GM12878 (cell line): ENCODE results near the gene LCT. TPM values are rescaled to one million over a fixed set of nuclear protein-coding genes. Genes with fewer than 3 reads are reported as not detected.

ENCODE experiments used
- ATAC-seq: fragments of 200-7000 bp; cut with Tn5 transposase; 3 replicates; pipeline ENCODE4 v1.9.1; 2020; ENCODE audit warnings: mild to moderate bottlenecking, moderate library complexity
- BruUV-seq: library from RNA; stranded (reverse); fragments of 400-500 nt; replicated peaks from 2 replicates; lab custom pipeline; 2021; lab: Mats Ljungman, UMichigan
- CTCF ChIA-PET: fragments of 300-600 bp; sonication (Branson Sonifier 250); formaldehyde crosslinking; extraction: SDS; loops from one replicate; lab custom pipeline; 2021; ENCODE audit warnings: inconsistent platforms; lab: Yijun Ruan, JAX
- POLR2A ChIA-PET: fragments of 350-600 bp; formaldehyde crosslinking; extraction: SDS; loops from one replicate; lab custom pipeline; 2021; ENCODE audit warnings: inconsistent platforms; lab: Charles Lee
- RAD21 ChIA-PET: fragments of 300-600 bp; sonication (Branson Sonifier 250); formaldehyde crosslinking; loops from one replicate; lab custom pipeline; 2023; ENCODE audit warnings: antibody characterized with exemption; ENCODE audit not compliant: unreplicated experiment; lab: Charles Lee
- SMC1A ChIA-PET: fragments of 300-600 bp; sonication (Branson Sonifier 250); formaldehyde crosslinking; loops from one replicate; lab custom pipeline; 2023; ENCODE audit not compliant: unreplicated experiment, uncharacterized antibody; lab: Charles Lee
- DNase-seq: peaks from one replicate; pipeline ENCODE4 v3.0.0-alpha.2; 2011; ENCODE audit warnings: low read depth, low spot score
- FAIRE-seq: peaks from 3 replicates; lab custom pipeline; 2011; peaks lifted over from hg19 to GRCh38; lab: Jason Lieb, UNC
- H2AFZ ChIP-seq: 2 replicates; pipeline ENCODE4 v1.6.0; 2011; ENCODE audit warnings: low read depth, low read length, control low read depth; ENCODE audit not compliant: control insufficient read depth
- H3K27ac ChIP-seq: 2 replicates; pipeline ENCODE4 v1.5.1; 2011; ENCODE audit warnings: control low read depth; ENCODE audit not compliant: control insufficient read depth, insufficient read depth
- H3K27me3 ChIP-seq, 2 experiments: replicated peaks in 1 of 2; 2 replicates each; pipeline versions ENCODE4 v1.6.0 to v1.6.1; 2011; ENCODE audit warnings: low read length in 1 of 2; ENCODE audit not compliant: control insufficient read depth in 2 of 2, insufficient read depth in 2 of 2
- H3K36me3 ChIP-seq, 2 experiments: 2 replicates each; pipeline ENCODE4 v1.5.1; 2011; ENCODE audit warnings: low read length in 1 of 2; ENCODE audit not compliant: control insufficient read depth in 2 of 2, insufficient read depth in 2 of 2
- H3K4me1 ChIP-seq: 2 replicates; pipeline ENCODE4 v1.6.1; 2011; ENCODE audit warnings: mild to moderate bottlenecking, low read length, moderate library complexity, mixed read lengths; ENCODE audit not compliant: control insufficient read depth, insufficient read depth
- H3K4me2 ChIP-seq: 2 replicates; pipeline ENCODE4 v1.6.0; 2011; ENCODE audit warnings: control low read depth; ENCODE audit not compliant: control insufficient read depth, insufficient read depth
- H3K4me3 ChIP-seq: fragments of 200-600 bp; sonication (generic); 2 replicates; pipeline ENCODE4 v1.5.1; 2016
- H3K79me2 ChIP-seq: 2 replicates; pipeline ENCODE4 v1.6.0; 2011; ENCODE audit warnings: low read length; ENCODE audit not compliant: control insufficient read depth, insufficient read depth
- H3K9ac ChIP-seq: 2 replicates; pipeline ENCODE4 v1.8.0; 2011; ENCODE audit warnings: low read length, control low read depth, mixed read lengths; ENCODE audit not compliant: control insufficient read depth, insufficient read depth
- H3K9me3 ChIP-seq: replicated peaks from 3 replicates; pipeline ENCODE4 v1.5.1; 2011; ENCODE audit warnings: mild to moderate bottlenecking, low read length; ENCODE audit not compliant: control insufficient read depth, insufficient read depth
- H4K20me1 ChIP-seq: 2 replicates; pipeline ENCODE4 v1.6.0; 2011; ENCODE audit not compliant: control insufficient read depth, insufficient read depth
- NBN ChIP-seq: fragments of 450-650 bp; IDR thresholded peaks from 2 replicates; pipeline ENCODE4 v1.6.1; 2016
- RELB ChIP-seq: fragments of 450-650 bp; IDR thresholded peaks from 2 replicates; pipeline ENCODE4 v1.6.1; 2017; ENCODE audit warnings: low read depth, mild to moderate bottlenecking, moderate library complexity
- RFX5 ChIP-seq: IDR thresholded peaks from 2 replicates; pipeline ENCODE4 v1.6.1; 2011; ENCODE audit warnings: low read depth, low read length, improper control_type of control experiment
- SIX5 ChIP-seq: IDR thresholded peaks from 2 replicates; pipeline ENCODE4 v1.6.1; 2011; ENCODE audit warnings: mild to moderate bottlenecking, low read depth, low read length, moderate library complexity; ENCODE audit not compliant: severe bottlenecking
- SP1 ChIP-seq: IDR thresholded peaks from one replicate; pipeline ENCODE4 v1.6.1; 2011; ENCODE audit warnings: low read depth, low read length
- SPI1 ChIP-seq: IDR thresholded peaks from 2 replicates; pipeline ENCODE4 v1.6.1; 2011; ENCODE audit warnings: low read depth, mild to moderate bottlenecking, low read length, moderate library complexity, borderline replicate concordance; ENCODE audit not compliant: insufficient read depth
- STAT1 ChIP-seq: fragments of 450-650 bp; conservative IDR thresholded peaks from 2 replicates; pipeline ENCODE4 v1.6.1; 2014; ENCODE audit warnings: antibody characterized with exemption, mild to moderate bottlenecking
- SUZ12 ChIP-seq: fragments of 200-600 bp; sonication (generic); IDR thresholded peaks from one replicate; pipeline ENCODE4 v1.6.1; 2018; ENCODE audit warnings: antibody characterized with exemption, mild to moderate bottlenecking; ENCODE audit not compliant: unreplicated experiment
- TCF3 ChIP-seq: IDR thresholded peaks from 2 replicates; pipeline ENCODE4 v1.6.1; 2012; ENCODE audit warnings: low read depth, mild to moderate bottlenecking, low read length, borderline replicate concordance; ENCODE audit not compliant: insufficient read depth
- YBX1 ChIP-seq: fragments of 450-650 bp; IDR thresholded peaks from 2 replicates; pipeline ENCODE4 v1.6.1; 2016; ENCODE audit warnings: antibody characterized with exemption
- ZSCAN29 ChIP-seq: fragments of 450-650 bp; IDR thresholded peaks from 2 replicates; pipeline ENCODE4 v1.6.1; 2017; ENCODE audit warnings: mild to moderate bottlenecking, moderate library complexity
- ZZZ3 ChIP-seq: IDR thresholded peaks from 2 replicates; pipeline ENCODE4 v1.6.1; 2011; ENCODE audit warnings: low read depth; ENCODE audit not compliant: control insufficient read depth, insufficient read length
- WGBS: methylation state at CpG from one replicate; pipeline ENCODE4 v1.1.6; 2016; ENCODE audit warnings: low lambda C conversion rate; ENCODE audit not compliant: insufficient replicate concordance, insufficient coverage; ENCODE audit errors: missing lambda C conversion rate; 5-methylcytosine and 5-hydroxymethylcytosine counted together
- in situ Hi-C: fragments of 300-500 bp; cut with MboI; formaldehyde crosslinking; loops from 9 replicates; pipeline ENCODE4 v1.14.3; 2018; ENCODE audit warnings: mixed read lengths
- intact Hi-C: fragments of 100-400 bp; cut with micrococcal nuclease; formaldehyde crosslinking; loops from one replicate; pipeline ENCODE4 v1.14.2; 2022; ENCODE audit not compliant: unreplicated experiment
- polyA plus RNA-seq, 11 experiments: library from polyadenylated mRNA; depleted of rRNA in 4 of 11; unstranded in 6 of 11; stranded (reverse) in 5 of 11; fragments of >200 nt; fragmentation: Nextera tagmentation in 4 of 11; fragmentation: Illumina TruSeq in 1 of 11; extraction: Ambion mirVana in 4 of 11; extraction: Trizol in 1 of 11; gene quantifications; 1 replicate in 1 of 11; 2 replicates in 10 of 11; pipeline versions ENCODE4 v1.2.1 to v1.2.3, GENCODE V29; 2011 to 2016; ENCODE audit warnings: inconsistent platforms in 2 of 11, missing spikeins in 2 of 11, low read depth in 1 of 11
- total RNA-seq, 4 experiments: library from RNA; depleted of rRNA in 3 of 4; stranded (reverse); fragments of >200 nt in 3 of 4; fragmentation: Illumina TruSeq in 1 of 4; extraction: Trizol in 1 of 4; gene quantifications; 2 replicates each; pipeline versions ENCODE4 v1.2.1 to v1.2.3, GENCODE V29; 2013 to 2021
- TF ChIP-seq, protein P1 (sequence below): IDR thresholded peaks from 2 replicates; pipeline ENCODE4 v1.6.1; 2012; ENCODE audit warnings: low read length, inconsistent platforms

Gene LCT
- total and polyA plus RNA-seq, 10 of the 15 experiments (the other 5 are each of a cell fraction or from before 2014, with no cell fraction given): 0.02 to 0.09 (median 0.07) TPM; not detected in 3

DNA sequence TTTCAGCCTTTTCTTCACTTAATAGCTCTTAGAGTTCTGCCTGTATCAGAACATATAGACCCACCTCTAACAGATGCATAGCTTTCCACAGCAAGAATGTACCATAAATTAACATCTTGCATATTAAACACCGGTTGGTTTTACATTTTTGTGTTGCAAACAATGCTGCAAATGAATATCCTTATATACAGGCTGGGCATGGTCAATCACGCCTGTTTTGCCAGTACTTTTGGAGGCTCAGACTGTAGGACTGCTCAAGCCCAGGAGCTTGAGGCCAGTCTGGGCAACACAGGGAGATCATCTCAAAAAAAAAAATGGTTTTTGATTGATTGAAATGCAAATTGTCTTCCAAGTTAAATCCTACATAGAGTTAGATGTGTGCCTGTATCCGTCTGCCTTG, 1.5 kb upstream of the LCT start:
- intact Hi-C loops (no loop called here), in situ Hi-C loops (no loop called here)
- Histone ChIP-seq H3K4me2 (no peak overlapping the region), H3K9me3 (no peaks in the 10 kb centered on the region), H3K4me1 (no peaks in the 10 kb centered on the region), H3K79me2 (no peaks in the 10 kb centered on the region), H3K36me3 (peaks cover 0 to 3% of the 10 kb centered on the region in 2 experiments; a peak in 3 of 4 replicates), H3K4me3 (no peak overlapping the region), H4K20me1 (no peaks in the 10 kb centered on the region), H3K27me3 (no peaks in the 10 kb centered on the region), H2AFZ (no peak overlapping the region), H3K27ac (no peak overlapping the region), H3K9ac (no peak overlapping the region)
- 94% methylated on average over 3 of the region's 3 CpGs for WGBS
- CTCF ChIA-PET: interaction anchor here (0.5 to 1.1 kb wide), 2 partner anchors 23 to 41 kb away, joined by 4 read pairs; no protein-coding TSS in a partner anchor
- FAIRE-seq: no peak
- ATAC-seq: no peak
- no TSS peak for BruUV-seq
- no peak for TF ChIP-seq SIX5
- TF ChIP-seq SUZ12: no peak
- TF ChIP-seq SP1: no peak
- no peak for TF ChIP-seq ZSCAN29
- TF ChIP-seq TCF3: no peak
- no peak for TF ChIP-seq NBN
- no peak for TF ChIP-seq ZZZ3
- no peak for TF ChIP-seq STAT1
- TF ChIP-seq RELB: no peak
- no peak for TF ChIP-seq YBX1
- TF ChIP-seq, protein P1, sequence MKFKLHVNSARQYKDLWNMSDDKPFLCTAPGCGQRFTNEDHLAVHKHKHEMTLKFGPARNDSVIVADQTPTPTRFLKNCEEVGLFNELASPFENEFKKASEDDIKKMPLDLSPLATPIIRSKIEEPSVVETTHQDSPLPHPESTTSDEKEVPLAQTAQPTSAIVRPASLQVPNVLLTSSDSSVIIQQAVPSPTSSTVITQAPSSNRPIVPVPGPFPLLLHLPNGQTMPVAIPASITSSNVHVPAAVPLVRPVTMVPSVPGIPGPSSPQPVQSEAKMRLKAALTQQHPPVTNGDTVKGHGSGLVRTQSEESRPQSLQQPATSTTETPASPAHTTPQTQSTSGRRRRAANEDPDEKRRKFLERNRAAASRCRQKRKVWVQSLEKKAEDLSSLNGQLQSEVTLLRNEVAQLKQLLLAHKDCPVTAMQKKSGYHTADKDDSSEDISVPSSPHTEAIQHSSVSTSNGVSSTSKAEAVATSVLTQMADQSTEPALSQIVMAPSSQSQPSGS: no peak
- TF ChIP-seq SPI1: no peak
- TF ChIP-seq RFX5: no peak
- RAD21 ChIA-PET: interaction anchor here (0.9 kb wide), 1 partner anchor 32 kb away, joined by 3 read pairs; no protein-coding TSS in a partner anchor
- SMC1A ChIA-PET: interaction anchor here (0.7 to 1.7 kb wide), 3 partner anchors 10 to 17 kb away, joined by 3 to 5 read pairs (median 4); no protein-coding TSS in a partner anchor
- no peak for DNase-seq
- POLR2A ChIA-PET: interaction anchor here (1.2 kb wide), 1 partner anchor 13 kb away, joined by 3 read pairs; no protein-coding TSS in a partner anchor
